ENCODE results near the gene MOSPD3. TPM values are rescaled to one million over a fixed set of nuclear protein-coding genes. Genes with fewer than 3 reads are reported as not detected.
A peak's percentile ranks its signal among the peaks of the same experiment; 100 is the strongest.

Gene MOSPD3
- total RNA-seq (2021): 16.7 and 17.5 TPM in 2 replicates
- long read RNA-seq, transcript MOSPD3-203 (5 exons, 1,191 nt): major isoform, 14 of 23 reads
- long read RNA-seq, partial matches to known transcripts: 0 of 23 reads
- long read RNA-seq, other reads (novel, unspliced or antisense): 5 of 23 reads

GRCh38 chr7:100611983-100612729 is at the start of gene MOSPD3:
Gene MOSPD3 (plus strand): TSS chr7:100612540. CDS start chr7:100612792, 252 bp downstream.
- Histone ChIP-seq H3K23me2 (ENCODE audit: insufficient read length, low read depth, low read length, poor library complexity, severe bottlenecking) (peaks cover 2% of the 10 kb centered on the region), H2AK5ac (ENCODE audit: insufficient read length, low read length) (no peak within 1 kb of the TSS), H2BK5ac (ENCODE audit: insufficient read length, low read length) (peak within 1 kb of the TSS; percentile 74), H3K9me3 (ENCODE audit: control insufficient read depth, low read depth, low read length) (no peaks in the 10 kb centered on the region), H3K4me1 (ENCODE audit: insufficient read depth, low read length) (no peaks in the 10 kb centered on the region), H3K4ac (ENCODE audit: low read depth, low read length) (no peak within 1 kb of the TSS), H4K8ac (replicated peaks; ENCODE audit: insufficient read length, low read depth, low read length) (no peak within 1 kb of the TSS), H3K4me2 (ENCODE audit: insufficient read depth, insufficient read length, low read length) (peak within 1 kb of the TSS; percentile 61), H2BK15ac (ENCODE audit: low read depth, low read length) (no peak within 1 kb of the TSS), H2AFZ (ENCODE audit: low read length) (peak within 1 kb of the TSS; percentile 83), H2BK120ac (ENCODE audit: low read depth, low read length, poor library complexity, severe bottlenecking) (peak within 1 kb of the TSS; percentile 94), H3K9ac (ENCODE audit: extremely low read depth, insufficient read length, low read length) (peak within 1 kb of the TSS; percentile 79), H2BK12ac (ENCODE audit: insufficient read length, low read depth, low read length) (no peak within 1 kb of the TSS), H3K27ac (ENCODE audit: insufficient read length, low read depth, low read length) (peak within 1 kb of the TSS; percentile 28), H3K14ac (ENCODE audit: insufficient read depth, low read length) (peak within 1 kb of the TSS; percentile 96), H3K79me1 (ENCODE audit: insufficient read depth, low read depth, low read length, poor library complexity, severe bottlenecking) (no peaks in the 10 kb centered on the region), H3K27me3 (ENCODE audit: insufficient read depth, low read length) (no peaks in the 10 kb centered on the region), H3K56ac (ENCODE audit: insufficient read length, low read depth, low read length) (no peak within 1 kb of the TSS), H3K79me2 (ENCODE audit: insufficient read depth, low read length) (no peaks in the 10 kb centered on the region), H4K5ac (ENCODE audit: insufficient read length, low read depth, low read length) (no peak within 1 kb of the TSS), H3K23ac (ENCODE audit: insufficient read length, low read depth, low read length) (no peak within 1 kb of the TSS), H4K91ac (ENCODE audit: insufficient read length, low read depth, low read length) (no peak within 1 kb of the TSS), H4K20me1 (ENCODE audit: control insufficient read depth, insufficient read depth, insufficient read length) (no peaks in the 10 kb centered on the region), H3K18ac (ENCODE audit: insufficient read length, low read depth, low read length) (peak within 1 kb of the TSS; percentile 98), H3T11ph (ENCODE audit: low read length) (no peak within 1 kb of the TSS), H2BK20ac (ENCODE audit: low read depth, low read length, poor library complexity, severe bottlenecking) (peak within 1 kb of the TSS; percentile 49)
- DNase-seq: peak; percentile 100
- Mint-ChIP-seq H3K27ac (peak within 1 kb of the TSS; percentile 100), H3K4me1 (peaks cover 7 to 13% of the 10 kb centered on the region in 2 experiments), H3K27me3 (ENCODE audit: low read depth) (peaks cover 2% of the 10 kb centered on the region), H3K4me3 (peak within 1 kb of the TSS; percentile 93 to 97), H3K36me3 (ENCODE audit: insufficient read depth in 1 of 3, low read depth in 3 of 3) (peaks cover 0 to 15% (median 11%) of the 10 kb centered on the region in 3 experiments), H3K9me3 (no peaks in the 10 kb centered on the region)
- WGBS (ENCODE audit: extremely low coverage, insufficient read length, low lambda C conversion rate): no CpG with 5 or more reads among the region's 61 CpGs
- TF ChIP-seq CTCF (conservative IDR thresholded peaks at IDR 0.05): no peak
